GM21390 (cell line): ENCODE measurements around the gene TRIP10.

Experiments used
- ATAC-seq: cut with Tn5 transposase; IDR thresholded peaks from one replicate; pipeline ENCODE4 v1.9.1; 2021; ENCODE audit not compliant: unreplicated experiment

TRIP10 gene

GRCh38 chr19:6711605-6712004, 27.9 kb upstream of the TRIP10 start:
- no peak for ATAC-seq

GRCh38 chr19:6712231-6712630, 27.2 kb upstream of the TRIP10 start:
- ATAC-seq = no peak

GRCh38 chr19:6712692-6713670, 26.5 kb upstream of the TRIP10 start:
- no peak for ATAC-seq

GRCh38 chr19:6713773-6714692, 25.4 kb upstream of the TRIP10 start:
- no peak for ATAC-seq

GRCh38 chr19:6714749-6715555, 24.5 kb upstream of the TRIP10 start:
- no peak for ATAC-seq

- no peak for ATAC-seq
Observed at GRCh38 chr19:6716610-6716970, 22.9 kb upstream of the TRIP10 start.

GRCh38 chr19:6717036-6717435, 22.4 kb upstream of the TRIP10 start:
- no peak for ATAC-seq

GRCh38 chr19:6717441-6717971, 22.0 kb upstream of the TRIP10 start:
- ATAC-seq = no peak

GRCh38 chr19:6718111-6718740, 21.3 kb upstream of the TRIP10 start:
- ATAC-seq = no peak

GRCh38 chr19:6718741-6719539, 20.5 kb upstream of the TRIP10 start:
- ATAC-seq = no peak

- no peak for ATAC-seq
Observed at GRCh38 chr19:6719540-6719861, 20.0 kb upstream of the TRIP10 start.

GRCh38 chr19:6719992-6720368, 19.5 kb upstream of the TRIP10 start:
- ATAC-seq = no peak

GRCh38 chr19:6720369-6721137, 18.9 kb upstream of the TRIP10 start, which contains the start of gene C3:
TSS of gene C3 (minus strand) at chr19:6720650. CDS start at chr19:6720589, 61 bp downstream.
- ATAC-seq = no peak

- ATAC-seq = no peak
Observed at GRCh38 chr19:6721138-6721474, 18.4 kb upstream of the TRIP10 start.

GRCh38 chr19:6721773-6722172, 17.7 kb upstream of the TRIP10 start:
- ATAC-seq = no peak

- ATAC-seq = no peak
Observed at GRCh38 chr19:6723108-6723618, 16.3 kb upstream of the TRIP10 start.

- ATAC-seq = no peak
Observed at GRCh38 chr19:6723738-6724137, 15.7 kb upstream of the TRIP10 start.

GRCh38 chr19:6724631-6725492, 14.6 kb upstream of the TRIP10 start:
- no peak for ATAC-seq
